ENCODE results near the gene NF2.
A peak's percentile ranks its signal among the peaks of the same experiment; 100 is the strongest.

The NF2 gene

DNA sequence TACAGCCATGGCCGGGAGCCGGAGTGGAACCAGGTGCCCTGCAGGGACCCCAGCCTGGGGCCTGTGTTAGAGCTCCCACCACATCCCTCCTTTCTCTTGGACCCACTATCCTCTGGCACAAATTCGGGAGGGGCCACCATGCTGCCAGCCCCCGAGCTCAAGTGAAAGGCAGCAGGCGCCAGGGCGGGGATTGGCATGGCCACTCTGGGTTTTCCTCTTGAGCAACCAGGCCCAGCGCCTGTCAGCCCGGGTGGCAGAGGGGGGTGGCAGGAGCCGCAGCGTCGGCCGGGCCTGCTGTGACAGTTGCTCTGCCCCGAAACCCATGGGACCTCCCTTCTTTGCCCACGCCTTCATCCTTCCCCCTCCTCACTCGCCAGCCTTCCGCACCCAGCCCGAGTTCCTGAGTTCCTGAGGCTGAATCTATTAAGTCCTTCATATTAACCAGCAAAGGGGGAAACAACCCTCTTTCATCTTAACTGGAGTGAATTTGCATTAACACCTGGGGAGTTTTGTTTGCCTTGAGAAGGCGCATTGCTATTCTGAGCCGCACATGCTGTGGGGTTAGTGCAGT is 99.6 kb downstream of the NF2 start:
- DNase-seq = no peak
- Histone ChIP-seq H3K9me3 (ENCODE audit: severe bottlenecking) (no peaks in the 10 kb centered on the region), H3K27ac (peak overlapping the region; percentile 49), H3K4me3 (ENCODE audit: low read depth, low read length) (no peak overlapping the region), H3K36me3 (no peaks in the 10 kb centered on the region), H3K27me3 (ENCODE audit: insufficient read depth, low read depth, severe bottlenecking) (no peaks in the 10 kb centered on the region)
- TF ChIP-seq CTCF (IDR thresholded peaks at IDR 0.05; ENCODE audit: low read depth, low read length) = no peak

DNA sequence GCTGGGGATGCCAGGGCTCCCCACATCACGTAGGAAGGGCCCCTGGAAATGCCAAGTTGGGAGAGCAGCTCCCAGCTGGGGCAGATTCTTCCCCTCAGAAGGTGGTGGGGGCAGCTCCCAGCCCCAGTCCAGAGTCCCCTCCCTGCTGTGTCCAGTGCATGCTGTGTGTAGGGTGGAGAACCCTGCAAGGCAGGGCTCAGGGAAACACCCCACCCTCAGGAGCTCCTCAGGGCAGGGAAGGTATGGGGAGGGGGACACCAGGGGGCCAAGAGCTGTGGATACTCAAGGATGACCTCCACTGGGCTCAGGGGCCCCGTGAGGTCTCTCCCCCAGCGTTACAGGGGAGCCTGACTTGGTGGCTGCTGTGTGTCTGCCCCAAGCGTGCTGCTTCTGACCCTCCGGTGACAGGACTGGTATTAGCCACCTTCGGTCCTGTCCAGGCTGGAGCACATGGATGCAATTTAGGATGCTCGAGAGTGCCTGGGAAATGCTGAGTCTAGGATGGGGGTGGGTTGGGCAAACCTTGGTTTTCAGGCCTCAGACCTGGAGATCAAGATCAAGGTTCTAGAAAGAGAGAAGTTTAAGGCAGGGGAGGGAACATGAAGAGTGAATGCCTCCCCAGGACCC is 100.2 kb downstream of the NF2 start:
- Histone ChIP-seq H3K27ac (no peak overlapping the region; the same call in 1 of the 2 replicates), H3K4me3 (ENCODE audit: low read depth, low read length) (no peak overlapping the region), H3K36me3 (no peaks in the 10 kb centered on the region), H3K9me3 (ENCODE audit: severe bottlenecking) (no peaks in the 10 kb centered on the region), H3K27me3 (ENCODE audit: insufficient read depth, low read depth, severe bottlenecking) (no peaks in the 10 kb centered on the region)
- DNase-seq = no peak
- no peak for TF ChIP-seq CTCF (IDR thresholded peaks at IDR 0.05; ENCODE audit: low read depth, low read length)

DNA sequence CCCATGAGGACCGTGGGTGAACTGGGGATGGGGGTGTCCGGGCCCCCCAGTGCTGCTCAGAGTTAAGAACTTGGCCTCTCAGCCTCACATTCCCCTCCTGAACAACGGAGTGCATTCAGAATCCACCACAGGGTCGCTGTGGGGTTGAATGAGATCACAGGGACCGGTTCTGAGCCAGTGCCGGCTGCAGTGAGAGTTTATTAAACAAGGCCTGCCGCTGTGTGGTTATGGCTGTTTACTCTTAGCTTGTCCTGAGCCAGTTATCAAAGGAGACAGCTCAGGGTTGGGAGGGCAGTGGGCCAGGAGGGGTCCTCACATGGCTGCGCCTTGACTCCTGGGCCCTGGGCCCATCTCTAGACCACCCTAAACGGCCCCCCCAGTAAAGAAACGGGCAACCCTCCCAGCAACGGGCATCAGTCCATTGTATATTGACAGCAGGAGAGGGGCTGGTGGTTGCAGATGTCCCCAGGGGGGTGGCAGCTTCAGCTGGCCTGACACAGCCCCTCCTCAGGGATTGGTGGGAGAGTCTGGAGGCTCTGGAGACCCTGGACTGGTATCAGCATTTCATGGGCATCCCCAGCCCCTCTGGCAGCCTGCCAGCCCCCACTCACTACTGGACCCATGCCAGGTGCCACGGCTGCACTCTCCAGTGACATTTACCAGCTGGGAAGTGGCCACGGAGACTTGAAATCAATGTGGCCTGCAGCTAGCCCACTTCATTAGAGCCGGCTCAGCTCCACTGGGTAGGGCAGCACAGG is 101.3 kb downstream of the NF2 start:
- Histone ChIP-seq H3K4me3 (ENCODE audit: low read depth, low read length) (no peak overlapping the region), H3K9me3 (ENCODE audit: severe bottlenecking) (no peaks in the 10 kb centered on the region), H3K27ac (no peak overlapping the region), H3K27me3 (ENCODE audit: insufficient read depth, low read depth, severe bottlenecking) (no peaks in the 10 kb centered on the region), H3K36me3 (no peaks in the 10 kb centered on the region)
- no peak for DNase-seq
- TF ChIP-seq CTCF (IDR thresholded peaks at IDR 0.05; ENCODE audit: low read depth, low read length) = no peak

- no peak for DNase-seq
- no peaks in the 10 kb centered on the region for H3K27me3 ChIP-seq (ENCODE audit: insufficient read depth, low read depth, severe bottlenecking)
- H3K4me3 ChIP-seq (ENCODE audit: low read depth, low read length) = no peak overlapping the region
- H3K27ac ChIP-seq = no peak overlapping the region
- no peak for TF ChIP-seq CTCF (IDR thresholded peaks at IDR 0.05; ENCODE audit: low read depth, low read length)
- H3K9me3 ChIP-seq (ENCODE audit: severe bottlenecking) = no peaks in the 10 kb centered on the region
- no peaks in the 10 kb centered on the region for H3K36me3 ChIP-seq
Observed at GRCh38 chr22:29705651-29706050, 102.2 kb downstream of the NF2 start.

DNA sequence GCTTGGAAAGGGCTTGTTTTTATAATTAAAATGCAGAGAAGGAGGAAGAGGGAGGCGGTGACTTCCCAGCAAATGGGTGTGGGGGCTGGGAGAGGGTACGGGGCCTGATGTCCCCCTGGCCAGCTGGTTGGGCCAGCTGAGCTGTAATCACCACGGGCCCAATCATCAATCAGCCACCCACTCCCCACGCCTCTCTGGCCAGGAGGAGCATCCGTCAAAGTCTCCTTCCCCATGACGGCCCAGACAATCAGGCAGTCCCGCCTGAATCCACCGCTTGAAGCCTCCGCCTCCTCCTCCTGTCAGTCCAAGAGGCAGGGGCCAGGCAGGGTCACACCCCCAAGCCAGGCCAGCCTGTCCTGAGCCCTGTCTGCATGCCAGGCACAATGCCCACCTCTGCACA is 103.1 kb downstream of the NF2 start:
- peak; percentile 74 for DNase-seq
- Histone ChIP-seq H3K9me3 (ENCODE audit: severe bottlenecking) (no peaks in the 10 kb centered on the region), H3K36me3 (no peaks in the 10 kb centered on the region), H3K27ac (no peak overlapping the region; the same call in 1 of the 2 replicates), H3K4me3 (ENCODE audit: low read depth, low read length) (no peak overlapping the region), H3K27me3 (ENCODE audit: insufficient read depth, low read depth, severe bottlenecking) (no peaks in the 10 kb centered on the region)
- TF ChIP-seq CTCF (IDR thresholded peaks at IDR 0.05; ENCODE audit: low read depth, low read length) = no peak

Data from WERI-Rb-1 (cell line).